HepG2 (cell line): Measurements from ENCODE around the gene CPE.
A peak's percentile ranks its signal among the peaks of the same experiment; 100 is the strongest.

Source experiments
- CEBPB ChIP-seq: IDR thresholded peaks from 2 replicates; pipeline ENCODE4 v1.6.1; 2011; ENCODE audit warnings: low read depth, low read length, improper control_type of control experiment, borderline replicate concordance
- CENPX ChIP-seq: sonication (generic); formaldehyde crosslinking; IDR thresholded peaks from 2 replicates; pipeline ENCODE4 v1.9.0; 2021; ENCODE audit warnings: mild to moderate bottlenecking, missing genetic modification reagents, moderate library complexity
- CTCF ChIP-seq: sonication (generic); formaldehyde crosslinking; IDR thresholded peaks from 2 replicates; pipeline ENCODE4 v1.5.0; 2020; ENCODE audit warnings: mild to moderate bottlenecking, missing genetic modification reagents, moderate library complexity
- KLF6 ChIP-seq: IDR thresholded peaks from 2 replicates; pipeline ENCODE4 v1.8.0; 2016; ENCODE audit warnings: missing biosample characterization, missing genetic modification reagents
- NFRKB ChIP-seq: fragments of 450-650 bp; IDR thresholded peaks from 2 replicates; pipeline ENCODE4 v1.6.1; 2017
- POLR2A ChIP-seq, 2 experiments: IDR thresholded peaks; 2 replicates each; pipeline ENCODE4 v1.6.1; 2011; ENCODE audit warnings: low read depth in 2 of 2, low read length in 2 of 2, mild to moderate bottlenecking in 1 of 2, moderate library complexity in 1 of 2; ENCODE audit not compliant: insufficient read depth in 1 of 2
- RAD21 ChIP-seq: fragments of 450-650 bp; formaldehyde crosslinking; IDR thresholded peaks from 2 replicates; pipeline ENCODE4 v1.5.0; 2020; ENCODE audit warnings: mild to moderate bottlenecking
- ZC3H4 ChIP-seq: sonication (generic); formaldehyde crosslinking; IDR thresholded peaks from 2 replicates; pipeline ENCODE4 v1.4.0; 2020; ENCODE audit warnings: missing genetic modification reagents, borderline replicate concordance
- ZNF607 ChIP-seq: sonication (generic); formaldehyde crosslinking; IDR thresholded peaks from 2 replicates; pipeline ENCODE4 v1.5.1; 2020; ENCODE audit warnings: missing genetic modification reagents, mild to moderate bottlenecking, borderline replicate concordance
- TF ChIP-seq, protein P1 (sequence below): sonication (generic); formaldehyde crosslinking; IDR thresholded peaks from 2 replicates; pipeline ENCODE4 v1.4.0; 2020; ENCODE audit warnings: missing genetic modification reagents
- TF ChIP-seq, protein P2 (sequence below): sonication (generic); formaldehyde crosslinking; conservative IDR thresholded peaks from 2 replicates; pipeline ENCODE4 v1.4.0; 2020; ENCODE audit warnings: missing genetic modification reagents

DNA sequence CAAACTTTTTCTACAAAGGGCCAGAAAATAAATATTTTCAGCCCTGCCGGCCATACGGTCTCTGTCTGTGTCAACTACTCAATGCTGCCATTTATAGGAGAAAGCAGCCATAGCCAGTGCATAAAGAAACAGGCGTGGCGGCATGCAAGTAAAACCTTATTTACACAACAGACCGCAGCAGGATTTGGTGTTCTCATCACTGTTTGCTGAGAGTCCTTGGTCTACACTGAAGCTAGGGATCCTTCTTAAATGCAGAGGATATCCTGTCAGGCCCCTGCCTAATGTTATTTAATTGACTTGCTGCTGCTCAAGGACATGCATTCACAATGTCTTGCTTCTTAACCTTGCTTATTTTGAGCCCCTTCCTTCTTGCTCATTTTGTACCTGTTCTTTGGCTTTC is 54.7 kb downstream of the CPE start:
- TF ChIP-seq POLR2A (IDR thresholded peaks at IDR 0.05; ENCODE audit: insufficient read depth in 1 of 2, low read depth in 2 of 2, low read length in 2 of 2) (no peak), KLF6 (CRISPR knock-in tag) (no peak), ZC3H4 (no peak), ZNF607 (CRISPR knock-in tag) (no peak), CEBPB (no peak), CTCF (no peak), RAD21 (CRISPR knock-in tag) (no peak), CENPX (CRISPR knock-in tag) (no peak), NFRKB (no peak)
- TF ChIP-seq, protein P1, sequence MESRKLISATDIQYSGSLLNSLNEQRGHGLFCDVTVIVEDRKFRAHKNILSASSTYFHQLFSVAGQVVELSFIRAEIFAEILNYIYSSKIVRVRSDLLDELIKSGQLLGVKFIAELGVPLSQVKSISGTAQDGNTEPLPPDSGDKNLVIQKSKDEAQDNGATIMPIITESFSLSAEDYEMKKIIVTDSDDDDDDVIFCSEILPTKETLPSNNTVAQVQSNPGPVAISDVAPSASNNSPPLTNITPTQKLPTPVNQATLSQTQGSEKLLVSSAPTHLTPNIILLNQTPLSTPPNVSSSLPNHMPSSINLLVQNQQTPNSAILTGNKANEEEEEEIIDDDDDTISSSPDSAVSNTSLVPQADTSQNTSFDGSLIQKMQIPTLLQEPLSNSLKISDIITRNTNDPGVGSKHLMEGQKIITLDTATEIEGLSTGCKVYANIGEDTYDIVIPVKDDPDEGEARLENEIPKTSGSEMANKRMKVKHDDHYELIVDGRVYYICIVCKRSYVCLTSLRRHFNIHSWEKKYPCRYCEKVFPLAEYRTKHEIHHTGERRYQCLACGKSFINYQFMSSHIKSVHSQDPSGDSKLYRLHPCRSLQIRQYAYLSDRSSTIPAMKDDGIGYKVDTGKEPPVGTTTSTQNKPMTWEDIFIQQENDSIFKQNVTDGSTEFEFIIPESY = 0 out of 2 replicates have a peak, but pooled peaks have one; percentile 8
- TF ChIP-seq, protein P2, sequence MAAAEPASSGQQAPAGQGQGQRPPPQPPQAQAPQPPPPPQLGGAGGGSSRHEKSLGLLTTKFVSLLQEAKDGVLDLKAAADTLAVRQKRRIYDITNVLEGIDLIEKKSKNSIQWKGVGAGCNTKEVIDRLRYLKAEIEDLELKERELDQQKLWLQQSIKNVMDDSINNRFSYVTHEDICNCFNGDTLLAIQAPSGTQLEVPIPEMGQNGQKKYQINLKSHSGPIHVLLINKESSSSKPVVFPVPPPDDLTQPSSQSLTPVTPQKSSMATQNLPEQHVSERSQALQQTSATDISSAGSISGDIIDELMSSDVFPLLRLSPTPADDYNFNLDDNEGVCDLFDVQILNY = no peak
